SK-N-DZ (cell line): ENCODE results near the gene PHF24.

Experiments used
- DNase-seq: peaks from one replicate; pipeline ENCODE4 v3.0.0-alpha.2; 2015; ENCODE audit warnings: low spot score

PHF24 gene

GRCh38 chr9:34983209-34983608 lies 25.1 kb downstream of the PHF24 start:
- no peak for DNase-seq

- DNase-seq = no peak
Observed at GRCh38 chr9:34984049-34984448, 26.0 kb downstream of the PHF24 start.

- DNase-seq = peak; percentile 73
Observed at GRCh38 chr9:34985311-34985899, 27.3 kb downstream of the PHF24 start.

- peak; percentile 58 for DNase-seq
Observed at GRCh38 chr9:34986540-34987047, 28.5 kb downstream of the PHF24 start.

- DNase-seq = no peak
Observed at GRCh38 chr9:34987160-34987901, 29.2 kb downstream of the PHF24 start.

- DNase-seq = peak; percentile 41
Observed at GRCh38 chr9:34988218-34989002, 30.3 kb downstream of the PHF24 start.

GRCh38 chr9:34989003-34989945 lies 31.2 kb downstream of the PHF24 start, which contains the start of gene DNAJB5:
DNAJB5 (plus strand) TSS chr9:34989745; CDS start chr9:34990631, 886 bp downstream.
- peak; percentile 100 for DNase-seq

- peak; percentile 74 for DNase-seq
Observed at GRCh38 chr9:34989946-34990635, 32.0 kb downstream of the PHF24 start.

- no peak for DNase-seq
Observed at GRCh38 chr9:34990908-34991606, 33.0 kb downstream of the PHF24 start.

- no peak for DNase-seq
Observed at GRCh38 chr9:34991607-34992375, 33.7 kb downstream of the PHF24 start.

GRCh38 chr9:34992376-34992951 lies 34.4 kb downstream of the PHF24 start:
- DNase-seq = no peak

GRCh38 chr9:34993502-34994259 lies 35.6 kb downstream of the PHF24 start:
- peak; percentile 51 for DNase-seq

- DNase-seq = peak; percentile 72
Observed at GRCh38 chr9:34994260-34994899, 36.3 kb downstream of the PHF24 start.

GRCh38 chr9:34994900-34995669 lies 37.0 kb downstream of the PHF24 start:
- no peak for DNase-seq

- DNase-seq = no peak
Observed at GRCh38 chr9:34995670-34996060, 37.6 kb downstream of the PHF24 start.

GRCh38 chr9:34996181-34996904 lies 38.3 kb downstream of the PHF24 start:
- no peak for DNase-seq
